Measurements from ENCODE around the gene PAPPA. TPM values are rescaled to one million over a fixed set of nuclear protein-coding genes. Genes with fewer than 3 reads are reported as not detected.

The PAPPA gene
- polyA plus RNA-seq, 1 donor = 0.67 TPM

GRCh38 chr9:116181853-116182610 is 28.4 kb downstream of the PAPPA start:
- DNase-seq = no peak

DNA sequence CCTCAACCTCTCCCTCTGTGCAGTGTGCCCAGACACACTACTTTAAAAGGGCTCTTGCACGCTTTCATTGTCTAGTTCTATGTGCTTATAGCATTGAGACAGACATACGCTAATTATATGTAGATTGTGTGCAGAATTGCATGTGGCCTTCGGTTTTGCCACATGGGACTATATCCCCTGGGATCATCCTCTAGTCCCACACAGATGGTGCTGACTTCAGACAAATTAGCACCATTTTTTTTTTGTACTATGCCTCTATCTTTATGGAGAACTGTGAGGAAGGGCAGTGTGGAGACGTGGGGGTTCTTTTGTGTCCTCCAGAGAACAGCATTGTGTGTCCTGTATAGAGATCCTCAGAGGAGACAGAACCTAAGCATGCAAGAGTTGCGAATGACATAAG is 29.3 kb downstream of the PAPPA start:
- no peak for DNase-seq

DNA sequence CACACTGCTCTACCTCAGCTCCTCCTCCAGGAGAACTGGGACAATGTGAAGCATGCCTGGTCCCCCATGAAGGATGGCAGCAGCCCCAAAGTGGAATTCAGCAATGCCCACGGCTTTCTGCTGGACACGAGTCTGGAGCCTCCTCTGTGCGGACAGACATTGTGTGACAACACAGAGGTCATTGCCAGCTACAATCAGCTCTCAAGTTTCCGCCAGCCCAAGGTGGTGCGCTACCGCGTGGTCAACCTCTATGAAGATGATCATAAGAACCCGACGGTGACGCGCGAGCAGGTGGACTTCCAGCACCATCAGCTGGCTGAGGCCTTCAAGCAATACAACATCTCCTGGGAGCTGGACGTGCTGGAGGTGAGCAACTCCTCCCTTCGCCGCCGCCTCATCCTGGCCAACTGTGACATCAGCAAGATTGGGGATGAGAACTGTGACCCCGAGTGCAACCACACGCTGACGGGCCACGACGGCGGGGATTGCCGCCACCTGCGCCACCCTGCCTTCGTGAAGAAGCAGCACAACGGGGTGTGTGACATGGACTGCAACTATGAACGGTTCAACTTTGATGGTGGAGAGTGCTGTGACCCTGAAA is 34.1 kb downstream of the PAPPA start:
- no peak for DNase-seq

GRCh38 chr9:116189683-116190082 is 36.1 kb downstream of the PAPPA start:
- DNase-seq = no peak

DNA sequence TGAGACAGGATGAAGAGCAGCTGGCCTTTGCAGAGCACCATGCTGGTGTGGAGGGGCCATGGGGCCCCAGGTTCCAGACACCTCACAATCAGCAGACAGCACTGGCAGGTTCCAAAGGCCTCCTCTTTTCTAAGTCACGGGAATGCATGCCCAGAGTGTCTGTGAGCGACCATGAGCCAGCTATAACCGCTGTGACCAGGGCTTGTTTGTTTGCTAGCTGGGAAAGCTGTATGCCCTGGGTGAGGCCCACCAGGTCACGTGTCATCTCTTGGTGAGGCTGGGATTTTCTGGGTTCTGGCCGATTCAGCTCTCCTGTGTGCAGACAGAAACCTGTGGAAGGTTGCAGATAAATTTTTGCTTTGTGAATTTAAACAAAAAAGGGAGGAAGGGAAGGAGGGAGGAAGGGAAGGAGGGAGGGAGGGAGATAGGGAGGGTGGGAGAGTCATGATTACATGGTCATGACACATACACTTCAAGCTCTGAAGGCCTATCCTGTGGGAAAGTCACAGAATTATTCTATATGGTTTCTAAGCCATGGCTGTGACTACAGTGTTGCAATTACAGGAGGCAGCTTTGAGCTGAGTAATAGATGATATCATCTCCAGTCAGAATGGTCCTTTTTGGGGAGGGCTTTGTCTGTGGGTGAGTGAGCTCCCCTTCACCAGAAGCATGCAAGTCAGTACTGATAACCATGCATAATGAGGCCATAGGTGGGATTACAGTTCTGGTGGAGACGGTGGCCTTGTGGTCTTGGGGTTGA is 37.2 kb downstream of the PAPPA start:
- no peak for DNase-seq

- no peak for DNase-seq
Measured at GRCh38 chr9:116191576-116192415, 38.2 kb downstream of the PAPPA start.

DNA sequence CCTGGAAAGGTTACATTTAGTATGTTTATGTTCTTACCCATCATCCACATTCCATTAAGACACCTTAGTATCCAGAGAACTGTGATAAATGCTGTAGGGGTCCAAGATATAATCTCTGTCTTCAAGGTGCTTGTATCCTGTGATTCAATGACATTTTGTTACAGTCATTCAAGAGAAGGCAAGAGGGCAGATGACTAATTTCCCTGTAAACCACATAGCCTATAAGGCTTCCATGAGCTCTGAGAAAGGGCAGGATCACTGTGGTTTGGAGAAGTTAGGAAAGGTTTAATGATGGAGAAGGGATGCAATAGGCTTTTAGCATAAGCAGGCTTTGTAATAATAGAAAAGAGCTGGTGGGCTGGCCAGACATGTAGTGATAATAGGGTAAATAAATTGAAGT is 40.0 kb downstream of the PAPPA start:
- no peak for DNase-seq

DNA sequence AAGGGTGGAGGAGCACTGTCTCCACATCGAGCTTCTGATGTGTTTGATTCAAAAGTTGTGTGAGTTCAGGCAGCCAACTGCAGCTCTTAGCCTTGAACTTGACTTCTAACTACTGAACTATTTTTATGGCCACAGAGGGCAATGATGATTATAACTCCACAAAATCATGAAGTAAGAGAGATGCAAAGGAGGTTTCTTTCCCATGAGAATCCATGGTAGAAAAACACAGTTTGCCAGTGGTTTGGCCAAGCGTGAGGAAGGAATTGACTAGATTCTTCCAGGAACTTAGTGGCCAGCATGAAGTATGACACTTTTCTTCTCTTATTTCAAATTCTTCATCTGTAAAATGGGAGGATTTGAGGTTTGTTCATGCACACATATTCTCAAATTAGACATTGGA is 43.2 kb downstream of the PAPPA start:
- no peak for DNase-seq

GRCh38 chr9:116198344-116198743 is 44.8 kb downstream of the PAPPA start:
- no peak for DNase-seq

DNA sequence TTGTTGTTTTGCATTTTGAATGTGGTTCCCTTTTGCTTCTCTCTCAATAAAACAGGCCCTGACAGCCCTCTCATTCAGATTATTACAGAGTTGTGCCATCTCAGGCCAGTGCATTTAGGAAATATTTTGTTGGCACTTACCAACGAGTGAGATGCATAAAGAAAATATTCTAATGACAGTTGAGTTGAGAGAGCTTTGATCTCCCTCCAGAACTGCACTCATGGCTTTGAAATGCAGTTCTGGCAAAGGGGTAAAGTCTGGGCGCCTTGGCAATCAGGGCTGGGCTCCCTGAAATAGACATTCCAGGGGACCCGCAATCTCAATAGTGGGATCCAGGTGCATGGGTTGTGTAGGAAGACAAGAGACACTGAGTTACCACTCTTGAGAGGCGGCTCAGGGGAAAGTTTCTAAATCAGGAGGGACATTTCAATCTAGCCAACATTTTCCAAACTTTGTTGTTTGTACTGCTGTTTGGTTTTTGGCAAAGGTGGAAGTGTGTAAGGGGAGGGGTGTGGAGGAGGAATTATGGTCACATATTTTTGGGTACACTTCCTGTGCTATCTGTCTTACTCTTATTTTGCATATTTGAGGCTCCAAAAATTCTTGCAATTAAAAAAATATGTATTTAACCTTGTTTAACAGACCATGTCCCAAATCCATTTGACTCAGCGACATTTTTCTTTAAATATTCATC is 48.8 kb downstream of the PAPPA start:
- no peak for DNase-seq

DNA sequence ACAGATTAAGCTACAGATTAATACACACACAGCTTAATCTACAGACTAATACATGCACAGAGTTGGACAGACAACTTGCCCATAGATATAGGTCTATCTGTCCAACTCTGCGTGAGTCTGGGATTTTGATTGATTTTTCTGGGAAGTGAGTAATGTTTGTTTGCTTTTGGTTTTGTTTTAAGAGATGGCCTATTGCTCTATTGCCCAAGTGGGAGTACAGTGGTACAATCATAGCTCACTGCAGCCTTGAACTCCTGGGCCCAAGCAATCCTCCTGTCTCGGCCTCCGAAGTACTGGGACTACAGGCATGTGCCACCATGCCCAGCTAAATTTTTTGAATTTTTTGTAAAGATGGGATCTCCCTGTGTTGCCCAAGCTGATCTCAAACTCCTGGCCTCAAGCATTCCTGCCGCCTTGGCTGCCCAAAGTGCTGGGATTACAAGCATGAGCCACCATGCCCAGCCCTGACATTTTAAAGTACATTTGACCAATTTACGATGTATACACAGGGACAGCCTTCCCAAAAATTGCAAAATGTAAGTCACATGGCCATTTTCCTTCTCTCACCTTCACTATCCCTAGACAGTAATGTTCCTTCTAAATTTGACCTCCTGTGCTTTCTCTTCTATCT is 50.8 kb downstream of the PAPPA start:
- DNase-seq = no peak

GRCh38 chr9:116207371-116208111 is 54.0 kb downstream of the PAPPA start:
- DNase-seq = no peak

- DNase-seq = no peak
Measured at GRCh38 chr9:116208417-116209232, 55.0 kb downstream of the PAPPA start.

- DNase-seq = no peak
Measured at GRCh38 chr9:116209414-116210116, 56.0 kb downstream of the PAPPA start.

- no peak for DNase-seq
Measured at GRCh38 chr9:116212986-116213692, 59.5 kb downstream of the PAPPA start.

DNA sequence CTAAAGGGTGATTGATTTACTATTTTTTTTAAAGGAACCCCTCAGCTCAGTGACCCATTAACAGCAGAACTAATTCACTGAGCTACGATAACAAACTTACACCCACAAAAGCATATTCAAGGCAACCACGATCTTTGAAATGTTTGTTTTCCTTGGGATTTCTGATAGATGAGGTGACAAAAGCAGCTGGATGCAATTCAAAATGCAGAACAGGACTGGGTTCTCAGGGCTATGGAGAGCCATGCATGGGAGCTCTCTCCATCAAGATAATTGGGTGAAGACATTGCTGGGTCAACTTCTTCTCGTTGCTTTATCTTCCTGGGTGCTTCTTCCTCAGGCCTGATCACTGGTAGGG is 60.1 kb downstream of the PAPPA start:
- DNase-seq = no peak

DNA sequence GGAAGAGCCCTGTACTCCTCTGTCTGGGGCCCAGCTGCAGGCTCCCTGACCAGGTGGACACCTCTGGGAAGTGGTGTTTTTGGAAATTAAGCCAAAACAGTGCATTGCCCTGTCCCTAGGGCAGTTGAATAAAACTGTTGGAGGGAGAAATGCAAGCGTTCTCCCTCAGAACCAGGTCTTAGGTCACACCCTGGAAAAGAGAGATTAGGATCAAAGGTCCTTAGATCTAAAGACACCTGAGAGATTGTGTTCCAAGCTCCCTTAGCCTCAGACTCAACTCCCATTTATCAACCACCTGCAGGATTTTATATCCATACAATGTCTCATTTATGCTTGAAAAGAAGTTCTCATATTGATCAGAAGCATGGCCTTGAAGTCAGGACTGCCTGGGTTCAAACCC is 64.8 kb downstream of the PAPPA start:
- no peak for DNase-seq

GRCh38 chr9:116219686-116220085 is 66.1 kb downstream of the PAPPA start:
- no peak for DNase-seq

- no peak for DNase-seq
Measured at GRCh38 chr9:116223926-116224325, 70.3 kb downstream of the PAPPA start.

Data from hindlimb muscle (tissue), 1 donor.